Measurements from ENCODE around the gene CAMP. TPM values are rescaled to one million over a fixed set of nuclear protein-coding genes. Genes with fewer than 3 reads are reported as not detected.

The CAMP gene
- total RNA-seq, 1 experiment from 2014 or later: not detected

GRCh38 chr3:48226939-48227338, 3.6 kb downstream of the CAMP start:
- H3K4me3 ChIP-seq (ENCODE audit: low read length): no peak overlapping the region
- DNase-seq (no peak), ATAC-seq (no peak)
- no peak overlapping the region for H3K9ac ChIP-seq (ENCODE audit: low read length)
- H3K36me3 ChIP-seq (ENCODE audit: low read depth, low read length): no peaks in the 10 kb centered on the region
- ChIA-PET POLR2A (ENCODE audit: unreplicated experiment) (no interaction called here), CTCF (interaction anchor here (0.5 to 2.0 kb wide), 2 partner anchors 24 to 209 kb away, joined by 5 to 7 read pairs; no protein-coding TSS in a partner anchor)
- no peak overlapping the region for H3K27ac ChIP-seq (ENCODE audit: low read length)
- BruUV-seq (replicated peaks): no TSS peak
- intact Hi-C loops (cut with micrococcal nuclease): no loop called here
- no peaks in the 10 kb centered on the region for H3F3A ChIP-seq (ENCODE audit: low read length, unreplicated experiment)
- H3K4me2 ChIP-seq (ENCODE audit: low read length): no peak overlapping the region
- peaks cover 12% of the 10 kb centered on the region for H3K4me1 ChIP-seq (ENCODE audit: insufficient read depth, low read length)
- no peaks in the 10 kb centered on the region for H3K79me2 ChIP-seq (ENCODE audit: low read length)
- H3K9me3 ChIP-seq (ENCODE audit: low read length): no peaks in the 10 kb centered on the region
- H3K27me3 ChIP-seq (ENCODE audit: low read length): no peaks in the 10 kb centered on the region
- TF ChIP-seq EZH2 (IDR thresholded peaks at IDR 0.05; ENCODE audit: low read length, unreplicated experiment) (no peak), EZH2phosphoT487 (IDR thresholded peaks at IDR 0.05; ENCODE audit: borderline replicate concordance, low read length) (no peak)
- TF ChIP-seq, protein P1, sequence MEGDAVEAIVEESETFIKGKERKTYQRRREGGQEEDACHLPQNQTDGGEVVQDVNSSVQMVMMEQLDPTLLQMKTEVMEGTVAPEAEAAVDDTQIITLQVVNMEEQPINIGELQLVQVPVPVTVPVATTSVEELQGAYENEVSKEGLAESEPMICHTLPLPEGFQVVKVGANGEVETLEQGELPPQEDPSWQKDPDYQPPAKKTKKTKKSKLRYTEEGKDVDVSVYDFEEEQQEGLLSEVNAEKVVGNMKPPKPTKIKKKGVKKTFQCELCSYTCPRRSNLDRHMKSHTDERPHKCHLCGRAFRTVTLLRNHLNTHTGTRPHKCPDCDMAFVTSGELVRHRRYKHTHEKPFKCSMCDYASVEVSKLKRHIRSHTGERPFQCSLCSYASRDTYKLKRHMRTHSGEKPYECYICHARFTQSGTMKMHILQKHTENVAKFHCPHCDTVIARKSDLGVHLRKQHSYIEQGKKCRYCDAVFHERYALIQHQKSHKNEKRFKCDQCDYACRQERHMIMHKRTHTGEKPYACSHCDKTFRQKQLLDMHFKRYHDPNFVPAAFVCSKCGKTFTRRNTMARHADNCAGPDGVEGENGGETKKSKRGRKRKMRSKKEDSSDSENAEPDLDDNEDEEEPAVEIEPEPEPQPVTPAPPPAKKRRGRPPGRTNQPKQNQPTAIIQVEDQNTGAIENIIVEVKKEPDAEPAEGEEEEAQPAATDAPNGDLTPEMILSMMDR (conservative IDR thresholded peaks at IDR 0.05; ENCODE audit: low read depth, low read length): no peak
- H4K20me1 ChIP-seq (ENCODE audit: low read length): no peaks in the 10 kb centered on the region
- no peaks in the 10 kb centered on the region for H3K9me2 ChIP-seq (replicated peaks; ENCODE audit: low read length)
- no peak overlapping the region for H2AFZ ChIP-seq (ENCODE audit: low read length)

- Histone ChIP-seq H3K9me2 (replicated peaks; ENCODE audit: low read length) (no peaks in the 10 kb centered on the region), H3K9me3 (ENCODE audit: low read length) (no peaks in the 10 kb centered on the region), H3K79me2 (ENCODE audit: low read length) (no peaks in the 10 kb centered on the region), H3F3A (ENCODE audit: low read length, unreplicated experiment) (no peaks in the 10 kb centered on the region), H4K20me1 (ENCODE audit: low read length) (no peaks in the 10 kb centered on the region), H3K4me3 (ENCODE audit: low read length) (no peak overlapping the region), H3K27me3 (ENCODE audit: low read length) (no peaks in the 10 kb centered on the region), H3K4me2 (ENCODE audit: low read length) (peak overlapping the region; percentile 65; the same call in 1 of the 2 replicates), H3K9ac (ENCODE audit: low read length) (no peak overlapping the region), H2AFZ (ENCODE audit: low read length) (no peak overlapping the region), H3K36me3 (ENCODE audit: low read depth, low read length) (no peaks in the 10 kb centered on the region), H3K4me1 (ENCODE audit: insufficient read depth, low read length) (peaks cover 4% of the 10 kb centered on the region; the same call in 1 of the 2 replicates), H3K27ac (ENCODE audit: low read length) (no peak overlapping the region)
- TF ChIP-seq EZH2phosphoT487 (IDR thresholded peaks at IDR 0.05; ENCODE audit: borderline replicate concordance, low read length) (no peak), EZH2 (IDR thresholded peaks at IDR 0.05; ENCODE audit: low read length, unreplicated experiment) (no peak)
- TF ChIP-seq, protein P1 (conservative IDR thresholded peaks at IDR 0.05; ENCODE audit: low read depth, low read length): no peak
- POLR2A ChIA-PET (ENCODE audit: unreplicated experiment): no interaction called here
- CTCF ChIA-PET: interaction anchor here (2.9 kb wide), 1 partner anchor 204 kb away, joined by 9 read pairs; no protein-coding TSS in a partner anchor
- DNase-seq (no peak), ATAC-seq (no peak)
- intact Hi-C loops (cut with micrococcal nuclease): loop anchor here (1.0 to 2.0 kb wide), 3 partner anchors 37 to 204 kb away; no protein-coding TSS in a partner anchor
- BruUV-seq (replicated peaks): no TSS peak
Measured at GRCh38 chr3:48232232-48232631, 8.9 kb downstream of the CAMP start.

- H3K4me3 ChIP-seq (ENCODE audit: low read length): peak overlapping the region; percentile 36; the same call in 1 of the 2 replicates
- DNase-seq: peak; percentile 84
Measured at GRCh38 chr3:48232734-48233133, 9.4 kb downstream of the CAMP start.

More at GRCh38 chr3:48232734-48233133, 9.4 kb downstream of the CAMP start:
- peaks cover 4% of the 10 kb centered on the region; the same call in 1 of the 2 replicates for H3K4me1 ChIP-seq (ENCODE audit: insufficient read depth, low read length)
- no TSS peak for BruUV-seq (replicated peaks)
- no peak for TF ChIP-seq EZH2phosphoT487 (IDR thresholded peaks at IDR 0.05; ENCODE audit: borderline replicate concordance, low read length)
- TF ChIP-seq, protein P1 (conservative IDR thresholded peaks at IDR 0.05; ENCODE audit: low read depth, low read length): peak; percentile 93
- ChIA-PET POLR2A (ENCODE audit: unreplicated experiment) (no interaction called here), CTCF (interaction anchor here (2.9 kb wide), 1 partner anchor 203 kb away, joined by 9 read pairs; no protein-coding TSS in a partner anchor)
- H3K27me3 ChIP-seq (ENCODE audit: low read length): no peaks in the 10 kb centered on the region
- no peaks in the 10 kb centered on the region for H3K36me3 ChIP-seq (ENCODE audit: low read depth, low read length)
- no peaks in the 10 kb centered on the region for H3F3A ChIP-seq (ENCODE audit: low read length, unreplicated experiment)
- peak overlapping the region; percentile 65 for H3K4me2 ChIP-seq (ENCODE audit: low read length)
- no peaks in the 10 kb centered on the region for H3K79me2 ChIP-seq (ENCODE audit: low read length)
- intact Hi-C loops (cut with micrococcal nuclease): loop anchor here (1.0 to 2.0 kb wide), 3 partner anchors 36 to 204 kb away; no protein-coding TSS in a partner anchor
- no peaks in the 10 kb centered on the region for H3K9me3 ChIP-seq (ENCODE audit: low read length)
- peak overlapping the region; percentile 91 for H2AFZ ChIP-seq (ENCODE audit: low read length)
- peak; percentile 100 for ATAC-seq
- no peak overlapping the region for H3K9ac ChIP-seq (ENCODE audit: low read length)
- H3K9me2 ChIP-seq (replicated peaks; ENCODE audit: low read length): no peaks in the 10 kb centered on the region
- no peak overlapping the region for H3K27ac ChIP-seq (ENCODE audit: low read length)
- H4K20me1 ChIP-seq (ENCODE audit: low read length): no peaks in the 10 kb centered on the region

All from PC-3 (cell line).